ENCODE measurements around the gene SLC17A5. TPM values are rescaled to one million over a fixed set of nuclear protein-coding genes. Genes with fewer than 3 reads are reported as not detected.

Gene SLC17A5
- total and polyA plus RNA-seq, 2 donors (not counting 3 experiments of a cell fraction or from before 2014, with no cell fraction given): 15.2 to 18.7 TPM

DNA sequence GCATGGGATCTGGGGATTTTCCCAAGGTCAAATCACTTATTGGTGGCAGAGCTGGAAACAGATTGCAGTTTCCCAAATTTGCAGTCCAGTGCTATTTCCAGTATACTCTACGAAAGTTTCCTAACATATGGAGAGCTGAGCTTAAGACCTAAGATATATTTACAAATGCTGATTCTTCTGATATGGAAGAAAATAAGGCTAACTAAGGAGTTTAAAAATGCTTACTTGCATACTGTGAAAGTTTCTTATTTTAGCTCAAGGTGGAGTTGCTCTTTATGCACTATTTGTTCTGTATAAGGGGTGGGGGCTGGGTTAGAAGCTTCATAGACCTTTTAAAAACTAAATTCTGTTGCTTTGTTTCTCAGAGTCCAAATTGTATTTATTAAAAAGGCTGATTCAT, 49.7 kb upstream of the SLC17A5 start:
- Histone ChIP-seq H3K9ac (replicated peaks; ENCODE audit: extremely low read depth, insufficient read depth, low read length) (no peak overlapping the region), H3K79me2 (ENCODE audit: control insufficient read depth, insufficient read depth, low read length) (peaks cover 12% of the 10 kb centered on the region)
- CTCF ChIA-PET: interaction anchor here (0.7 to 2.6 kb wide), 6 partner anchors 9 to 35 kb away, joined by 3 to 12 read pairs (median 3); no protein-coding TSS in a partner anchor

More for the DNA sequence above, 49.7 kb upstream of the SLC17A5 start:
- Histone ChIP-seq H2AFZ (ENCODE audit: low read depth, low read length) (no peak overlapping the region), H3K27me3 (ENCODE audit: control insufficient read depth in 2 of 2, insufficient read depth in 2 of 2, low read length in 2 of 2) (no peaks in the 10 kb centered on the region), H4K20me1 (replicated peaks; ENCODE audit: control insufficient read depth, extremely low read depth, insufficient read depth, low read length) (no peaks in the 10 kb centered on the region), H3K36me3 (ENCODE audit: control insufficient read depth in 2 of 2, extremely low read depth in 1 of 2, insufficient read depth in 2 of 2, low read length in 2 of 2) (peaks cover 3 to 12% of the 10 kb centered on the region in 2 experiments), H3K9me3 (replicated peaks; ENCODE audit: control insufficient read depth, insufficient read depth, low read length) (no peaks in the 10 kb centered on the region), H3K27ac (ENCODE audit: insufficient read depth, low read depth, low read length) (no peak overlapping the region), H3K4me3 (replicated peaks in 1 of 3; ENCODE audit: insufficient read depth in 1 of 3, low read depth in 1 of 3, low read length in 3 of 3) (no peak overlapping the region), H3K9me1 (replicated peaks; ENCODE audit: control insufficient read depth, extremely low read depth, insufficient read depth, low read length) (no peaks in the 10 kb centered on the region), H3K4me2 (ENCODE audit: insufficient read depth, low read length) (no peak overlapping the region), H3K4me1 (ENCODE audit: control insufficient read depth, extremely low read depth, insufficient read depth, low read length) (peaks cover 32% of the 10 kb centered on the region)
- BruUV-seq (replicated peaks): no TSS peak
- intact Hi-C loops (cut with micrococcal nuclease): no loop called here
- DNase-seq (ENCODE audit: low read depth, low spot score) (no peak), FAIRE-seq (no peak)
- POLR2A ChIA-PET: no interaction called here
- TF ChIP-seq, protein P1, sequence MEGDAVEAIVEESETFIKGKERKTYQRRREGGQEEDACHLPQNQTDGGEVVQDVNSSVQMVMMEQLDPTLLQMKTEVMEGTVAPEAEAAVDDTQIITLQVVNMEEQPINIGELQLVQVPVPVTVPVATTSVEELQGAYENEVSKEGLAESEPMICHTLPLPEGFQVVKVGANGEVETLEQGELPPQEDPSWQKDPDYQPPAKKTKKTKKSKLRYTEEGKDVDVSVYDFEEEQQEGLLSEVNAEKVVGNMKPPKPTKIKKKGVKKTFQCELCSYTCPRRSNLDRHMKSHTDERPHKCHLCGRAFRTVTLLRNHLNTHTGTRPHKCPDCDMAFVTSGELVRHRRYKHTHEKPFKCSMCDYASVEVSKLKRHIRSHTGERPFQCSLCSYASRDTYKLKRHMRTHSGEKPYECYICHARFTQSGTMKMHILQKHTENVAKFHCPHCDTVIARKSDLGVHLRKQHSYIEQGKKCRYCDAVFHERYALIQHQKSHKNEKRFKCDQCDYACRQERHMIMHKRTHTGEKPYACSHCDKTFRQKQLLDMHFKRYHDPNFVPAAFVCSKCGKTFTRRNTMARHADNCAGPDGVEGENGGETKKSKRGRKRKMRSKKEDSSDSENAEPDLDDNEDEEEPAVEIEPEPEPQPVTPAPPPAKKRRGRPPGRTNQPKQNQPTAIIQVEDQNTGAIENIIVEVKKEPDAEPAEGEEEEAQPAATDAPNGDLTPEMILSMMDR (IDR thresholded peaks at IDR 0.05; ENCODE audit: extremely low read depth in 1 of 2, insufficient read depth in 1 of 2, low read depth in 1 of 2, low read length in 2 of 2): no peak
- no peak for TF ChIP-seq EZH2 (IDR thresholded peaks at IDR 0.05; ENCODE audit: borderline replicate concordance, low read depth, low read length, severe bottlenecking)
- no peak for TF ChIP-seq JUN (IDR thresholded peaks at IDR 0.05; ENCODE audit: borderline replicate concordance, insufficient read depth, insufficient read length, low read depth)
- no peak for TF ChIP-seq POLR2A (IDR thresholded peaks at IDR 0.05; ENCODE audit: low read depth, low read length)
- TF ChIP-seq POLR2AphosphoS5 (IDR thresholded peaks at IDR 0.05; ENCODE audit: insufficient read depth, low read depth, low read length): no peak
- TF ChIP-seq GATA2 (IDR thresholded peaks at IDR 0.05; ENCODE audit: insufficient read depth, insufficient read length, low read depth, low read length): no peak
- no peak for TF ChIP-seq MYC (IDR thresholded peaks at IDR 0.05; ENCODE audit: low read depth, low read length)
- TF ChIP-seq, protein P2, sequence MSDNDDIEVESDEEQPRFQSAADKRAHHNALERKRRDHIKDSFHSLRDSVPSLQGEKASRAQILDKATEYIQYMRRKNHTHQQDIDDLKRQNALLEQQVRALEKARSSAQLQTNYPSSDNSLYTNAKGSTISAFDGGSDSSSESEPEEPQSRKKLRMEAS (IDR thresholded peaks at IDR 0.05; ENCODE audit: insufficient read depth, insufficient read length): no peak
- TF ChIP-seq FOS (IDR thresholded peaks at IDR 0.05; ENCODE audit: borderline replicate concordance, insufficient read depth, low read length): no peak
- dilution Hi-C loops (cut with MboI; ENCODE audit: extremely low pct_ligation_motif_present, low sequenced_read_pairs): no loop called here
